K562 (cell line): ENCODE results near the gene PCBP4. TPM values are rescaled to one million over a fixed set of nuclear protein-coding genes. Genes with fewer than 3 reads are reported as not detected.
A peak's percentile ranks its signal among the peaks of the same experiment; 100 is the strongest.

Experiments
- ADNP ChIP-seq: fragments of 200-800 bp; sonication (Bioruptor generic); IDR thresholded peaks from 2 replicates; pipeline ENCODE4 v1.6.1; 2016; ENCODE audit warnings: missing genetic modification characterization, missing compliant biosample characterization
- CUX1 ChIP-seq: fragments of 200-800 bp; sonication (Bioruptor generic); IDR thresholded peaks from 2 replicates; pipeline ENCODE4 v1.6.1; 2016; ENCODE audit warnings: missing genetic modification characterization, missing compliant biosample characterization
- HDAC8 ChIP-seq: fragments of 450-650 bp; IDR thresholded peaks from 2 replicates; pipeline ENCODE4 v1.6.1; 2016; ENCODE audit warnings: mild to moderate bottlenecking, missing genetic modification characterization, moderate library complexity, missing compliant biosample characterization
- IFI16 ChIP-seq: fragments of 250-450 bp; sonication (Bioruptor Pico); IDR thresholded peaks from 2 replicates; pipeline ENCODE4 v2.1.2; 2022; ENCODE audit warnings: mild to moderate bottlenecking, inconsistent platforms
- KLF13 ChIP-seq: fragments of 450-650 bp; IDR thresholded peaks from 2 replicates; pipeline ENCODE4 v1.6.1; 2016; ENCODE audit warnings: missing genetic modification characterization, low read depth, mild to moderate bottlenecking, missing compliant biosample characterization, moderate library complexity, borderline replicate concordance
- L3MBTL2 ChIP-seq: fragments of 450-650 bp; IDR thresholded peaks from 2 replicates; pipeline ENCODE4 v1.6.1; 2016; ENCODE audit warnings: mild to moderate bottlenecking, moderate library complexity
- MCM3 ChIP-seq: fragments of 450-650 bp; IDR thresholded peaks from 2 replicates; pipeline ENCODE4 v1.6.1; 2016
- NONO ChIP-seq, 2 experiments: fragments of 200-400 bp in 1 of 2; fragments of 450-650 bp in 1 of 2; formaldehyde crosslinking in 1 of 2; IDR thresholded peaks; 2 replicates each; pipeline ENCODE4 v1.6.1; 2017; ENCODE audit warnings: low read depth in 2 of 2, mild to moderate bottlenecking in 2 of 2, moderate library complexity in 2 of 2, low read length in 1 of 2
- TBP ChIP-seq: optimal IDR thresholded peaks from 2 replicates; pipeline ENCODE3; 2011; ENCODE audit warnings: low read depth, low read length, improper control_type of control experiment
- USF1 ChIP-seq: sonication (generic); formaldehyde crosslinking; IDR thresholded peaks from 2 replicates; pipeline ENCODE4 v1.9.0; 2022; ENCODE audit warnings: mild to moderate bottlenecking, missing genetic modification reagents
- ZBTB1 ChIP-seq: sonication (generic); formaldehyde crosslinking; IDR thresholded peaks from 2 replicates; pipeline ENCODE4 v1.8.1; 2023; ENCODE audit warnings: missing genetic modification reagents, low read depth, mild to moderate bottlenecking, borderline replicate concordance
- ZNF146 ChIP-seq: IDR thresholded peaks from one replicate; pipeline ENCODE4 v1.6.1; 2018; ENCODE audit warnings: missing compliant biosample characterization; ENCODE audit not compliant: unreplicated experiment
- ZNF592 ChIP-seq: fragments of 450-650 bp; IDR thresholded peaks from 2 replicates; pipeline ENCODE4 v1.6.1; 2017; ENCODE audit warnings: antibody characterized with exemption, mild to moderate bottlenecking
- ZNF740 ChIP-seq, 3 experiments: fragments of 200-800 bp in 1 of 3; sonication (Bioruptor generic) in 1 of 3; sonication (generic) in 1 of 3; formaldehyde crosslinking in 1 of 3; IDR thresholded peaks; 2 replicates each; pipeline versions ENCODE4 v1.6.1 to v1.8.0; 2016 to 2022; ENCODE audit warnings: mild to moderate bottlenecking in 2 of 3, missing compliant biosample characterization in 2 of 3, missing genetic modification characterization in 2 of 3, missing genetic modification reagents in 1 of 3
- polyA plus RNA-seq, 8 experiments: library from polyadenylated mRNA; depleted of rRNA in 4 of 8; stranded (reverse) in 5 of 8; unstranded in 3 of 8; fragments of >200 nt; fragmentation: Nextera tagmentation in 2 of 8; fragmentation: Illumina TruSeq in 1 of 8; extraction: Ambion mirVana in 2 of 8; extraction: Trizol in 1 of 8; gene quantifications; 2 replicates each; pipeline versions ENCODE4 v1.2.1 to v1.2.3, GENCODE V29; 2011 to 2014; ENCODE audit warnings: inconsistent platforms in 1 of 8, missing spikeins in 1 of 8
- total RNA-seq, 7 experiments: library from RNA; depleted of rRNA in 6 of 7; stranded (reverse); fragments of >200 nt in 6 of 7; fragmentation: Illumina TruSeq in 2 of 7; extraction: Trizol in 2 of 7; gene quantifications; 2 replicates each; pipeline versions ENCODE4 v1.2.1 to v1.2.3, GENCODE V29; 2011 to 2021; ENCODE audit warnings: low replicate concordance in 1 of 7
- TF ChIP-seq, protein P1 (sequence below): sonication (generic); formaldehyde crosslinking; IDR thresholded peaks from 2 replicates; pipeline ENCODE4 v1.9.0; 2022; ENCODE audit warnings: mild to moderate bottlenecking, missing genetic modification reagents

Gene PCBP4
- total and polyA plus RNA-seq, 9 of the 15 experiments (the other 6 are each of a cell fraction or from before 2014, with no cell fraction given), result 0.06 to 5.8 (median 2.6) TPM

GRCh38 chr3:51982838-51983577 lies 15.8 kb upstream of the PCBP4 start, which contains the start of gene ACY1 (continued):
- TF ChIP-seq ZNF146 (CRISPR knock-in tag), result no peak
- no peak for TF ChIP-seq ADNP (tag)
- TF ChIP-seq ZNF740 (CRISPR knock-in tag; IDR thresholded peaks at IDR 0.05), result no peak
- no peak for TF ChIP-seq ZNF740 (tag; IDR thresholded peaks at IDR 0.05)
- peak; percentile 92 for TF ChIP-seq L3MBTL2
- TF ChIP-seq ZNF592, result no peak
- TF ChIP-seq IFI16, result no peak
- TF ChIP-seq MCM3, result no peak
- no peak for TF ChIP-seq CUX1
- 0 out of 4 replicates have a peak, but pooled peaks of 1 of the 2 experiments have one; percentile 27 for TF ChIP-seq NONO (IDR thresholded peaks at IDR 0.05; ENCODE audit: low read depth in 2 of 2, low read length in 1 of 2)
- TF ChIP-seq, protein P1, sequence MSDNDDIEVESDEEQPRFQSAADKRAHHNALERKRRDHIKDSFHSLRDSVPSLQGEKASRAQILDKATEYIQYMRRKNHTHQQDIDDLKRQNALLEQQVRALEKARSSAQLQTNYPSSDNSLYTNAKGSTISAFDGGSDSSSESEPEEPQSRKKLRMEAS (CRISPR knock-in tag), result peak; percentile 93
- peak; percentile 87 for TF ChIP-seq TBP
- TF ChIP-seq HDAC8, result no peak
- TF ChIP-seq KLF13 (tag), result peak; percentile 83; the same call in 1 of the 2 replicates
- no peak for TF ChIP-seq ZBTB1 (CRISPR knock-in tag)
- TF ChIP-seq USF1 (CRISPR knock-in tag), result peak; percentile 92
